Measurements from ENCODE around the gene PRSS16. TPM values are rescaled to one million over a fixed set of nuclear protein-coding genes. Genes with fewer than 3 reads are reported as not detected.
A peak's percentile ranks its signal among the peaks of the same experiment; 100 is the strongest.

PRSS16 gene
- total RNA-seq, 4 donors from 2014 or later: 12.8 to 32.0 (median 21.6) TPM

GRCh38 chr6:27242589-27243265 is 4.8 kb upstream of the PRSS16 start:
- H3K4me1 ChIP-seq: no peaks in the 10 kb centered on the region
- intact Hi-C loops (cut with DNase I): no loop called here
- H3K27me3 ChIP-seq: peaks cover 19% of the 10 kb centered on the region
- no peaks in the 10 kb centered on the region for H3K36me3 ChIP-seq
- DNase-seq: no peak
- no peak overlapping the region for H3K27ac ChIP-seq
- TF ChIP-seq POLR2A (IDR thresholded peaks at IDR 0.05): no peak
- TF ChIP-seq, protein P1, sequence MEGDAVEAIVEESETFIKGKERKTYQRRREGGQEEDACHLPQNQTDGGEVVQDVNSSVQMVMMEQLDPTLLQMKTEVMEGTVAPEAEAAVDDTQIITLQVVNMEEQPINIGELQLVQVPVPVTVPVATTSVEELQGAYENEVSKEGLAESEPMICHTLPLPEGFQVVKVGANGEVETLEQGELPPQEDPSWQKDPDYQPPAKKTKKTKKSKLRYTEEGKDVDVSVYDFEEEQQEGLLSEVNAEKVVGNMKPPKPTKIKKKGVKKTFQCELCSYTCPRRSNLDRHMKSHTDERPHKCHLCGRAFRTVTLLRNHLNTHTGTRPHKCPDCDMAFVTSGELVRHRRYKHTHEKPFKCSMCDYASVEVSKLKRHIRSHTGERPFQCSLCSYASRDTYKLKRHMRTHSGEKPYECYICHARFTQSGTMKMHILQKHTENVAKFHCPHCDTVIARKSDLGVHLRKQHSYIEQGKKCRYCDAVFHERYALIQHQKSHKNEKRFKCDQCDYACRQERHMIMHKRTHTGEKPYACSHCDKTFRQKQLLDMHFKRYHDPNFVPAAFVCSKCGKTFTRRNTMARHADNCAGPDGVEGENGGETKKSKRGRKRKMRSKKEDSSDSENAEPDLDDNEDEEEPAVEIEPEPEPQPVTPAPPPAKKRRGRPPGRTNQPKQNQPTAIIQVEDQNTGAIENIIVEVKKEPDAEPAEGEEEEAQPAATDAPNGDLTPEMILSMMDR (IDR thresholded peaks at IDR 0.05): no peak
- H3K4me3 ChIP-seq (replicated peaks in 1 of 3): no peak overlapping the region
- H3K9me3 ChIP-seq: no peaks in the 10 kb centered on the region
- WGBS, 2 donors: 61 to 68% methylated on average over 14 of the region's 14 CpGs

- Histone ChIP-seq H3K36me3 (no peaks in the 10 kb centered on the region), H3K27me3 (peaks cover 6% of the 10 kb centered on the region), H3K4me1 (peaks cover 0 to 9% of the 10 kb centered on the region in 2 donors), H3K27ac (no peak overlapping the region), H3K9me3 (no peaks in the 10 kb centered on the region), H3K4me3 (replicated peaks in 1 of 3) (no peak overlapping the region)
- intact Hi-C loops (cut with DNase I): no loop called here
- WGBS, 2 donors: 78 to 79% methylated on average over 3 of the region's 3 CpGs
- TF ChIP-seq, protein P1 (IDR thresholded peaks at IDR 0.05): no peak
- no peak for TF ChIP-seq POLR2A (IDR thresholded peaks at IDR 0.05)
- no peak for DNase-seq
These were observed 1.3 kb downstream of the PRSS16 start for GRCh38 chr6:27248783-27249182.

- Histone ChIP-seq H3K27ac (peak overlapping the region; percentile 37 to 80 (median 72)), H3K27me3 (no peaks in the 10 kb centered on the region), H3K4me1 (peaks cover 0 to 9% of the 10 kb centered on the region in 2 donors), H3K4me3 (replicated peaks in 1 of 3) (peak overlapping the region; percentile 24 to 87 (median 44)), H3K9me3 (no peaks in the 10 kb centered on the region), H3K36me3 (no peaks in the 10 kb centered on the region)
- 5 to 7% methylated on average over 22 to 27 of the region's 35 CpGs for WGBS, 2 donors
- TF ChIP-seq, protein P1 (IDR thresholded peaks at IDR 0.05): no peak
- intact Hi-C loops (cut with DNase I): no loop called here
- DNase-seq: peak; percentile 17 to 36
These were observed 3.0 kb downstream of the PRSS16 start for GRCh38 chr6:27250277-27251111.

- peaks cover 0 to 9% of the 10 kb centered on the region in 2 donors for H3K4me1 ChIP-seq
- H3K9me3 ChIP-seq: no peaks in the 10 kb centered on the region
- no peaks in the 10 kb centered on the region for H3K27me3 ChIP-seq
- H3K36me3 ChIP-seq: no peaks in the 10 kb centered on the region
- peak; percentile 98 for DNase-seq
- intact Hi-C loops (cut with DNase I): no loop called here
- H3K4me3 ChIP-seq (replicated peaks in 1 of 3): peak overlapping the region; percentile 24 to 87 (median 44)
- H3K27ac ChIP-seq: peak overlapping the region; percentile 72 to 80 (median 76)
- peak in 1 of 2 donors; percentile 56 for TF ChIP-seq POLR2A (IDR thresholded peaks at IDR 0.05)
- TF ChIP-seq, protein P1 (IDR thresholded peaks at IDR 0.05): no peak
- 1% methylated on average over 27 to 30 of the region's 32 CpGs for WGBS, 2 donors
These were observed 3.7 kb downstream of the PRSS16 start for GRCh38 chr6:27251112-27251605.

Measured in thyroid gland (tissue), 4 donors.